ENCODE measurements around the gene FGF14. TPM values are rescaled to one million over a fixed set of nuclear protein-coding genes. Genes with fewer than 3 reads are reported as not detected.

FGF14 gene
- total and polyA plus RNA-seq, 2 experiments from 2014 or later: 0.03 TPM; not detected in 1

DNA sequence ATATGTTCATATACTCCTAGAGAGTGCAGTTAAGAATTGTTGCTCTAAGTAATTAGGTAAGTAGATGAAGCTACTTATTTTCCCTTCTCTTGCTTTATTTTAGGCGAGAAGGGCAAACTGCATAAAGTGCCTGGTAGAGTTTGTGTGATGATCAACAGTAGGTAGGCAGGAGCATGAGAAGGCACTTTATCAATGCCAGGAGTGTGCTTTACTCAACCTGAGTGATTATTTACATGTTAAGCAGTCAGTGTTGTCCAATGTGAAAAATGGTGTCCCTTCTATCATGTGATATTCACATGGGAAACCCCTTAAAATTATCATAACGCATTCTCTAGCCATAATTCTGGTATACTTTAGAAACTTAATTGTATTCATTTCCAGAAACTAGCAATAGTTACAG, 655.3 kb downstream of the FGF14 start (continued):
- TF ChIP-seq ZNF462 (CRISPR knock-in tag; IDR thresholded peaks at IDR 0.05) (no peak), ZNF331 (CRISPR knock-in tag; IDR thresholded peaks at IDR 0.05; ENCODE audit: low read depth) (no peak), STAT1 (IDR thresholded peaks at IDR 0.05; ENCODE audit: unreplicated experiment) (no peak), NANOG (IDR thresholded peaks at IDR 0.05; ENCODE audit: borderline replicate concordance) (no peak)
- TF ChIP-seq, protein P1, sequence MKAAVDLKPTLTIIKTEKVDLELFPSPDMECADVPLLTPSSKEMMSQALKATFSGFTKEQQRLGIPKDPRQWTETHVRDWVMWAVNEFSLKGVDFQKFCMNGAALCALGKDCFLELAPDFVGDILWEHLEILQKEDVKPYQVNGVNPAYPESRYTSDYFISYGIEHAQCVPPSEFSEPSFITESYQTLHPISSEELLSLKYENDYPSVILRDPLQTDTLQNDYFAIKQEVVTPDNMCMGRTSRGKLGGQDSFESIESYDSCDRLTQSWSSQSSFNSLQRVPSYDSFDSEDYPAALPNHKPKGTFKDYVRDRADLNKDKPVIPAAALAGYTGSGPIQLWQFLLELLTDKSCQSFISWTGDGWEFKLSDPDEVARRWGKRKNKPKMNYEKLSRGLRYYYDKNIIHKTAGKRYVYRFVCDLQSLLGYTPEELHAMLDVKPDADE (IDR thresholded peaks at IDR 0.05): no peak
- TF ChIP-seq, protein P2, sequence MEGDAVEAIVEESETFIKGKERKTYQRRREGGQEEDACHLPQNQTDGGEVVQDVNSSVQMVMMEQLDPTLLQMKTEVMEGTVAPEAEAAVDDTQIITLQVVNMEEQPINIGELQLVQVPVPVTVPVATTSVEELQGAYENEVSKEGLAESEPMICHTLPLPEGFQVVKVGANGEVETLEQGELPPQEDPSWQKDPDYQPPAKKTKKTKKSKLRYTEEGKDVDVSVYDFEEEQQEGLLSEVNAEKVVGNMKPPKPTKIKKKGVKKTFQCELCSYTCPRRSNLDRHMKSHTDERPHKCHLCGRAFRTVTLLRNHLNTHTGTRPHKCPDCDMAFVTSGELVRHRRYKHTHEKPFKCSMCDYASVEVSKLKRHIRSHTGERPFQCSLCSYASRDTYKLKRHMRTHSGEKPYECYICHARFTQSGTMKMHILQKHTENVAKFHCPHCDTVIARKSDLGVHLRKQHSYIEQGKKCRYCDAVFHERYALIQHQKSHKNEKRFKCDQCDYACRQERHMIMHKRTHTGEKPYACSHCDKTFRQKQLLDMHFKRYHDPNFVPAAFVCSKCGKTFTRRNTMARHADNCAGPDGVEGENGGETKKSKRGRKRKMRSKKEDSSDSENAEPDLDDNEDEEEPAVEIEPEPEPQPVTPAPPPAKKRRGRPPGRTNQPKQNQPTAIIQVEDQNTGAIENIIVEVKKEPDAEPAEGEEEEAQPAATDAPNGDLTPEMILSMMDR (conservative IDR thresholded peaks at IDR 0.05; ENCODE audit: low read depth in 2 of 2): no peak

Data from GM23338 (cell line).